Transverse colon (tissue), 4 donors: Measurements from ENCODE around the gene UNK. TPM values are rescaled to one million over a fixed set of nuclear protein-coding genes. Genes with fewer than 3 reads are reported as not detected.

Source experiments
- DNase-seq: peaks from one replicate; pipeline ENCODE4 v3.0.0-alpha.2; 2019
- H3K27ac ChIP-seq, 4 donors: fragments of 200-600 bp; sonication (generic); 2 replicates each; pipeline ENCODE4 v1.5.1; 2016 to 2018; ENCODE audit warnings: inconsistent platforms in 4 of 4
- H3K27me3 ChIP-seq: fragments of 200-600 bp; sonication (generic); 2 replicates; pipeline ENCODE4 v1.5.1; 2017; ENCODE audit warnings: inconsistent platforms
- H3K36me3 ChIP-seq, 4 donors: fragments of 200-600 bp; sonication (generic); 2 replicates each; pipeline ENCODE4 v1.5.1; 2017 to 2019; ENCODE audit warnings: inconsistent platforms in 4 of 4
- H3K4me1 ChIP-seq, 4 donors: fragments of 200-600 bp; sonication (generic); 2 replicates each; pipeline ENCODE4 v1.5.1; 2017 to 2020; ENCODE audit warnings: inconsistent platforms in 4 of 4
- H3K4me3 ChIP-seq, 4 donors: fragments of 200-600 bp; sonication (generic); 1 replicate in 1 of 4; 2 replicates in 3 of 4; pipeline versions ENCODE4 v1.5.1 to v1.6.1; 2017 to 2019; ENCODE audit warnings: inconsistent platforms in 4 of 4
- H3K9me3 ChIP-seq, 2 donors: fragments of 200-600 bp; sonication (generic); 2 replicates each; pipeline ENCODE4 v1.5.1; 2017 to 2019; ENCODE audit warnings: inconsistent platforms in 2 of 2
- EP300 ChIP-seq: sonication (generic); formaldehyde crosslinking; IDR thresholded peaks from one replicate; pipeline ENCODE4 v1.6.1; 2017; ENCODE audit warnings: antibody characterized with exemption, low read depth
- POLR2A ChIP-seq: fragments of 450-650 bp; IDR thresholded peaks from one replicate; pipeline ENCODE4 v1.6.1; 2016; ENCODE audit warnings: antibody characterized with exemption, mild to moderate bottlenecking, moderate library complexity
- POLR2AphosphoS5 ChIP-seq, 3 donors: sonication (generic); formaldehyde crosslinking; IDR thresholded peaks; one replicate each; pipeline ENCODE4 v1.6.1; 2016; ENCODE audit warnings: antibody characterized with exemption in 3 of 3
- WGBS, 2 donors: methylation state at CpG; one replicate each; pipeline ENCODE4 v1.1.5; 2018; ENCODE audit warnings: low coverage in 1 of 2; 5-methylcytosine and 5-hydroxymethylcytosine counted together
- in situ Hi-C, 4 donors: fragments of 200-750 bp; cut with MboI; loops; one replicate each; pipeline versions ENCODE4 v1.15.0 to v1.15.1; 2017; ENCODE audit warnings: low sequenced_read_pairs in 3 of 4, low pct_ligation_motif_present in 1 of 4, low pct_unique_long_range_greater_than_20kb in 1 of 4
- intact Hi-C: fragments of 100-400 bp; cut with DNase I; formaldehyde crosslinking; loops from one replicate; pipeline ENCODE4 v1.15.1; 2023; ENCODE audit warnings: low total_unique reads
- total RNA-seq, 4 donors: library from RNA; depleted of rRNA; stranded (reverse); fragments of >200 nt; gene quantifications; one replicate each; pipeline ENCODE4 v1.1.0, GENCODE V29; 2016
- TF ChIP-seq, protein P1 (sequence below), 5 experiments: fragments of 200-600 bp in 3 of 5; fragments of 450-650 bp in 2 of 5; sonication (generic) in 3 of 5; IDR thresholded peaks; 1 replicate in 2 of 5; 2 replicates in 3 of 5; pipeline ENCODE4 v1.5.1; 2016 to 2017; ENCODE audit warnings: antibody characterized with exemption in 5 of 5, inconsistent platforms in 3 of 5, mild to moderate bottlenecking in 2 of 5, moderate library complexity in 1 of 5

The UNK gene
- total RNA-seq, 4 donors from 2014 or later: 24.0 to 99.1 (median 63.1) TPM

DNA sequence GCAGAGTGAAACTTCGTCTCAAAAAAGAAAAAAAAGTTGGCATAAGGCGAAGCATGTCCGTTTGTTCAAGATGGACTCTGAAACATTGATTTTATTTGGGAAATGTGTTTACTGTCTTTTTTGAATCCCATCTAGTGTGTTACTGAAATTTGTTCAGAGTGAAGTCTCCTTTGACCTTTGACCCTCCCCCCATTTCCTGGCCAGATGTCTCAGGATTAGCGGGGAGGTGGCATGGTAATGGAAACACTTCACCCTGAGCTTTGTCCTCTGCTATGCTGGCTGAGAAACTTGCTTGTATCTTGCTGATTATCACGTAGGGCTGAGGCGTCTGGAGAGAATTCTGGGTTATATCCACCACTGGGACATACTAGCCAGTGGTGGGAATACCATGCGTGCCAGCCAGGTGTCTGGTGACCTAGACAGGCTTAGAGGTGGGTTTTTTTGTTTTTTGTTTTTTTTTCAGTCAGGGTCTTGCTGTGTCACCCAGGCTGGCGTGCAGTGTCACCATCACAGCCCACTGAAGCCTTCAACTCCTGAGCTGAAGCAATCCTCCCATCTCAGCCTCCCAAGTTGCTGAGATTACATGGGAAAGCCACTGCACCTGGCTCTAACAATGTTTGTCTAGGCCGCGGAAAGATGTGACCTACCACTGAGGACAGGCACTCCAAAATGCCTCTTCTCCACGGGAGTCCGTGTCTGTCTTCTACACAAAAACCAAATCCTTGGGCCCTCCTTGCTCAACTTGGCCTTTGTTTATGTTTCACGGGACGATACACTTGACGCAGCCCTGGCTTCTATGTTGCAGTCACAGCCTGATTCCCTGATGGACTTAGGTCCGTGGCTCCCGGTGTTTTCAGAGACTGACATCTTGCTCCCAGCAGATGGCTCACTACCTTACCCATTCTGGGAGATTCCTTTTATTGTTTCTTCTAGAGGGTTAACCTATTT, 13.0 kb upstream of the UNK start:
- WGBS, 2 donors: 20 to 49% methylated on average over 4 to 17 of the region's 17 CpGs
- H3K27ac ChIP-seq: no peak overlapping the region
- H3K36me3 ChIP-seq: no peaks in the 10 kb centered on the region
- H3K27me3 ChIP-seq: no peaks in the 10 kb centered on the region
- in situ Hi-C loops (loop anchor here in 1 of 4 donors (25.0 kb wide), 1 partner anchor 116 kb away; the partner anchor contains the start of genes TRIM47 and TRIM65), intact Hi-C loops (no loop called here)
- H3K4me1 ChIP-seq: peaks cover 10 to 33% (median 15%) of the 10 kb centered on the region in 4 donors
- TF ChIP-seq POLR2A: no peak
- TF ChIP-seq, protein P1, sequence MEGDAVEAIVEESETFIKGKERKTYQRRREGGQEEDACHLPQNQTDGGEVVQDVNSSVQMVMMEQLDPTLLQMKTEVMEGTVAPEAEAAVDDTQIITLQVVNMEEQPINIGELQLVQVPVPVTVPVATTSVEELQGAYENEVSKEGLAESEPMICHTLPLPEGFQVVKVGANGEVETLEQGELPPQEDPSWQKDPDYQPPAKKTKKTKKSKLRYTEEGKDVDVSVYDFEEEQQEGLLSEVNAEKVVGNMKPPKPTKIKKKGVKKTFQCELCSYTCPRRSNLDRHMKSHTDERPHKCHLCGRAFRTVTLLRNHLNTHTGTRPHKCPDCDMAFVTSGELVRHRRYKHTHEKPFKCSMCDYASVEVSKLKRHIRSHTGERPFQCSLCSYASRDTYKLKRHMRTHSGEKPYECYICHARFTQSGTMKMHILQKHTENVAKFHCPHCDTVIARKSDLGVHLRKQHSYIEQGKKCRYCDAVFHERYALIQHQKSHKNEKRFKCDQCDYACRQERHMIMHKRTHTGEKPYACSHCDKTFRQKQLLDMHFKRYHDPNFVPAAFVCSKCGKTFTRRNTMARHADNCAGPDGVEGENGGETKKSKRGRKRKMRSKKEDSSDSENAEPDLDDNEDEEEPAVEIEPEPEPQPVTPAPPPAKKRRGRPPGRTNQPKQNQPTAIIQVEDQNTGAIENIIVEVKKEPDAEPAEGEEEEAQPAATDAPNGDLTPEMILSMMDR (IDR thresholded peaks at IDR 0.05): peak in 1 of 5 experiments; percentile 15
- peak in 2 of 3 donors; percentile 45 to 47 for TF ChIP-seq POLR2AphosphoS5 (IDR thresholded peaks at IDR 0.05)
- no peak overlapping the region for H3K4me3 ChIP-seq
- no peaks in the 10 kb centered on the region for H3K9me3 ChIP-seq
- peak; percentile 30 for DNase-seq

DNA sequence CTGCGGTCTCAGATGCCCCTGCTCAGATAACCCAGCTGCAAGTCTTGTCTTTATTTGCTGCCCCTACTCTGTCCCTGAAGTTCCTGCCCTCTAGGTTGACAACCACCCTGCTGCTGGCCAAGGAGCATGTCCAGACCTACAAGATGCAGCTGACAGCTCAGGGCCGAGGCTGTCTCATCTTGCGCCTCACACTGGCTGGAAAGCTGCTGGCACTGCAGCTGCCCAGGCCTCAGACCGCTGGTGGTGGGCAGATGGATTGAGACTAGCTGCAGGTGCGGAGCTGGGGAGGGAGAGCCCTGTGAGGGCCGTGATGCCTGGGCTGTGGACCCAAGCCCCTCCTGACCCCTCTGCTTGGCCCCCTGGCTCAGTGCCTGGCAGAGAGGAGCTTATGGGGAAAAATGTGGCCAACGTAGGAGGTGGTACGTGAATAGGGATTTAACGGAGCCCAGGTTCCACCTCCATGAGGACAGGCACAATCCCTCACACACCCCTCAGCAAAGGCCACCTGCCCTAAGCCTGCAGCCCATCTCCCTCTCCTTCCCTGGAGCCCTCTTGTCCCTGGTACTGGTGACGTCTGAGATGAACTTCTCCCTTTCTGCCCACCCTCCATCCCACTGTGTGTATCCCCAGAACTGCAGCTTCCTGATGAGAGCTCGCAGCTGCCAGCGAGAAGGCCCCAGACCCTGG, 11.3 kb upstream of the UNK start:
- H3K27me3 ChIP-seq: no peaks in the 10 kb centered on the region
- no peaks in the 10 kb centered on the region for H3K9me3 ChIP-seq
- 82 to 89% methylated on average over 4 to 12 of the region's 12 CpGs for WGBS, 2 donors
- TF ChIP-seq POLR2AphosphoS5 (IDR thresholded peaks at IDR 0.05) (peak in 1 of 3 donors; percentile 27), POLR2A (peak; percentile 2), EP300 (no peak)
- intact Hi-C loops (no loop called here), in situ Hi-C loops (loop anchor here in 1 of 4 donors (25.0 kb wide), 1 partner anchor 114 kb away; the partner anchor contains the start of genes TRIM47 and TRIM65)
- peaks cover 10 to 50% (median 32%) of the 10 kb centered on the region in 4 donors for H3K4me1 ChIP-seq
- no peak overlapping the region for H3K4me3 ChIP-seq
- no peak overlapping the region for H3K27ac ChIP-seq
- H3K36me3 ChIP-seq: peaks cover 0 to 11% (median 5%) of the 10 kb centered on the region in 4 donors
- DNase-seq: peak; percentile 14

DNA sequence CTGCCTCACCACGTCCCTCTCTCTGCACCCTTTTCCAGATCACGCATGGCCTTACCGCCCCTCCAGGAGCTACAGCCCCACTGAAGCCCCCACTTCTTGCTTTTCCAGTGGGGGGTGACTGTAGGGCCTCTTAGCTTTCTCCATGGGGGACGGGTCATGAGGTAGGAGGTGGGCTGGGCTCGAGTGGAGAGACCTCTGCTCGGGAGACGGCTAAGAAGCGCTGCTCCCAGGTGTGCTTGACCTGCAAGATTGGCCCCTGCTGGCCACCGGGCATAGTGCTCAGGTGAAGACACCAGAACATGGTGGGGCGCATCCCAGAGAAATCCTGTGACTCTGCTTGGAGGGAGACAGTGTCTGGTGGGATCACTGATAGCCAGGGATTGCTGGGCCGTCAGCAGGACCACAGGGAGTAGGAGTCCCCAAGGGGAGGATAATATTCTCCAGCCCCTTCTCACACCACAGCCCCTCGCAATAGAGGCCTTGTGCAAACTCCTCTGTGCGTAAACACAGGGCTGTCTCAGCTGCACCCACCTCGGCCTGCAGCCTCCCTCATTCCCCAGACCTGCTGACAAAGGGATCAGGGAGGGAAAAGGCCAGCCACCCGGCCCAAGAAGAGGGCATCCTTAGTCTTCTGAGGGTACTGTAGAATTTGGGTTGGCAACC, 10.7 kb upstream of the UNK start:
- peak; percentile 13 for DNase-seq
- Histone ChIP-seq H3K9me3 (no peaks in the 10 kb centered on the region), H3K36me3 (peaks cover 0 to 18% (median 5%) of the 10 kb centered on the region in 4 donors), H3K27ac (no peak overlapping the region), H3K4me3 (no peak overlapping the region), H3K27me3 (no peaks in the 10 kb centered on the region), H3K4me1 (peaks cover 10 to 51% (median 32%) of the 10 kb centered on the region in 4 donors)
- intact Hi-C loops: no loop called here
- TF ChIP-seq, protein P1 (IDR thresholded peaks at IDR 0.05): peak in 1 of 5 experiments; percentile 18
- no peak for TF ChIP-seq EP300
- WGBS, 2 donors: 83 to 94% methylated on average over 3 to 12 of the region's 15 CpGs
- in situ Hi-C loops: loop anchor here in 1 of 4 donors (25.0 kb wide), 1 partner anchor 113 kb away; the partner anchor contains the start of genes TRIM47 and TRIM65

DNA sequence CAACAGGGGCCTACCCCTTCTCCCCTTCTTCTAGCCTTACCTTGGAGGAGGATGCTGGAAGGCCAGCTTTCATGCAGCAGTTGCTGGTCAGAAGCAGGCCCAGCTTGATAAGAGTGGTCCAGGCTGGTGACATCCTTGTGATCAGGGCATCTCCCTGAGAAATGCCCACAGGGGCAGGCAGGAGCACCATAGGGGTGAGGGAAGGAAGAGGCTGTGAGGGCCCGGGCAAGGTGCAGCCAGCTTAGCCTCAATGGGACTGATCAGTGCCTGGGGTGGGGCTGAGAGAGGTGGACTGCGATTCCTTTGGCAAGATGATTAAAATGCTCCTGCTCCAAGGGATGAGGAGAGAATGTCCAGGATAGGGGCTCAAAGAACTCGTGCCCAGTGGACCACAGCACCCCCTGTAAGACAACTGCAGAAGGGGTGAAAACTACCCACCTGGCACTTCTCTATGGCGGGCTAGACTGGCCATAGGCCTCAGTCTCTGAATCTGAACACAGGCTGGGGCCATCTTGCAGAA, 10.1 kb upstream of the UNK start:
- Histone ChIP-seq H3K9me3 (no peaks in the 10 kb centered on the region), H3K36me3 (peaks cover 0 to 19% (median 5%) of the 10 kb centered on the region in 4 donors), H3K27ac (peak overlapping the region in 1 of 4 donors; percentile 99), H3K4me1 (peaks cover 10 to 48% (median 29%) of the 10 kb centered on the region in 4 donors), H3K4me3 (no peak overlapping the region), H3K27me3 (no peaks in the 10 kb centered on the region)
- WGBS, 2 donors: 93% methylated on average over 4 of the region's 4 CpGs; no CpG with 5 or more reads in 1 of the 2 donors
- TF ChIP-seq, protein P1 (IDR thresholded peaks at IDR 0.05): no peak
- peak in 2 of 3 donors; percentile 33 to 81 for TF ChIP-seq POLR2AphosphoS5 (IDR thresholded peaks at IDR 0.05)
- DNase-seq: peak; percentile 23
- in situ Hi-C loops (loop anchor here in 1 of 4 donors (25.0 kb wide), 1 partner anchor 113 kb away; the partner anchor contains the start of genes TRIM47 and TRIM65), intact Hi-C loops (no loop called here)
